Parathyroid adenoma (tissue), 2 donors: ENCODE data around the gene PAK4.

Experiments
- H2AFZ ChIP-seq: fragments of 300-600 bp; sonication (generic); one replicate; pipeline ENCODE4 v1.7.0; 2017; ENCODE audit warnings: antibody characterized with exemption, mild to moderate bottlenecking
- H3K27ac ChIP-seq: fragments of 300-600 bp; sonication (generic); one replicate; pipeline ENCODE4 v1.7.0; 2017
- H3K27me3 ChIP-seq: fragments of 300-600 bp; sonication (generic); one replicate; pipeline ENCODE4 v1.7.0; 2017; ENCODE audit warnings: low read length; ENCODE audit not compliant: control insufficient read depth, insufficient read depth
- H3K36me3 ChIP-seq: fragments of 300-600 bp; sonication (generic); one replicate; pipeline ENCODE4 v1.7.0; 2017; ENCODE audit warnings: low read length; ENCODE audit not compliant: control insufficient read depth, insufficient read depth
- H3K4me1 ChIP-seq: fragments of 300-600 bp; sonication (generic); one replicate; pipeline ENCODE4 v1.7.0; 2017; ENCODE audit warnings: control low read depth
- H3K4me2 ChIP-seq: fragments of 300-600 bp; sonication (generic); one replicate; pipeline ENCODE4 v1.7.0; 2017; ENCODE audit warnings: low read length
- H3K4me3 ChIP-seq: fragments of 300-600 bp; sonication (generic); one replicate; pipeline ENCODE4 v1.7.0; 2017; ENCODE audit warnings: low read depth, low read length
- H3K79me2 ChIP-seq: fragments of 300-600 bp; sonication (generic); one replicate; pipeline ENCODE4 v1.7.0; 2017; ENCODE audit warnings: control low read depth
- H3K9ac ChIP-seq: fragments of 300-600 bp; sonication (generic); one replicate; pipeline ENCODE4 v1.7.0; 2017; ENCODE audit warnings: mild to moderate bottlenecking
- H3K9me3 ChIP-seq: fragments of 300-600 bp; sonication (generic); one replicate; pipeline ENCODE4 v1.7.0; 2017; ENCODE audit warnings: low read length; ENCODE audit not compliant: control insufficient read depth
- CTCF ChIP-seq: fragments of 300-600 bp; sonication (generic); IDR thresholded peaks from one replicate; pipeline ENCODE4 v1.7.0; 2017; ENCODE audit warnings: antibody characterized with exemption, mild to moderate bottlenecking
- donor health status: primary hyperparathyroidism.

Gene PAK4

DNA sequence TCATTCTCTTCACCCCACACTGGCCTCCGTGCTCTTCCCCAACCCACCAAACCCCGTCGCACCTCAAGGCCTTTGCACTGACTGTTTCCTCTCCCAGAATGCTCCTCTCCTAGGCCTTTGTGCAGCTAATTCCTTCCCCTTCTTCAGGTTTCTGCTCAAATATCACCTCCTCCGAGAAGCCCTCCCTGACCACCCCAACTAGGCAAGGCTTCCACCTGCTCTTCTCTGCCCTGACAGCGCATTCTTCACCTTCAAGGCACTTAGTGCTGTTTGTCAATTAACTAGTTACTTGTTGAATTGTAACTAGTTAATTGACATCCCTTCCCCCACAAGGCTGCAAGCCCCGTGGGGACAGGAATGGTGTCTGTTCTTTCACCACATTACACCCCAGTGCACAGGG, 63.4 kb downstream of the PAK4 start:
- H3K36me3 ChIP-seq: no peaks in the 10 kb centered on the region
- no peak overlapping the region for H3K9ac ChIP-seq
- H3K4me2 ChIP-seq: no peak overlapping the region
- no peak overlapping the region for H3K27ac ChIP-seq
- H3K27me3 ChIP-seq: no peaks in the 10 kb centered on the region
- H3K9me3 ChIP-seq: no peaks in the 10 kb centered on the region
- no peak overlapping the region for H3K4me3 ChIP-seq
- no peak overlapping the region for H2AFZ ChIP-seq
- no peak for TF ChIP-seq CTCF
- no peaks in the 10 kb centered on the region for H3K79me2 ChIP-seq
- H3K4me1 ChIP-seq: no peaks in the 10 kb centered on the region

- no peak for TF ChIP-seq CTCF
- H2AFZ ChIP-seq: no peak overlapping the region
- no peak overlapping the region for H3K4me2 ChIP-seq
- H3K9me3 ChIP-seq: no peaks in the 10 kb centered on the region
- no peaks in the 10 kb centered on the region for H3K4me1 ChIP-seq
- no peaks in the 10 kb centered on the region for H3K36me3 ChIP-seq
- no peak overlapping the region for H3K4me3 ChIP-seq
- no peak overlapping the region for H3K9ac ChIP-seq
- no peak overlapping the region for H3K27ac ChIP-seq
- no peaks in the 10 kb centered on the region for H3K79me2 ChIP-seq
- H3K27me3 ChIP-seq: no peaks in the 10 kb centered on the region
Measured at GRCh38 chr19:39190768-39191167, 65.2 kb downstream of the PAK4 start.

DNA sequence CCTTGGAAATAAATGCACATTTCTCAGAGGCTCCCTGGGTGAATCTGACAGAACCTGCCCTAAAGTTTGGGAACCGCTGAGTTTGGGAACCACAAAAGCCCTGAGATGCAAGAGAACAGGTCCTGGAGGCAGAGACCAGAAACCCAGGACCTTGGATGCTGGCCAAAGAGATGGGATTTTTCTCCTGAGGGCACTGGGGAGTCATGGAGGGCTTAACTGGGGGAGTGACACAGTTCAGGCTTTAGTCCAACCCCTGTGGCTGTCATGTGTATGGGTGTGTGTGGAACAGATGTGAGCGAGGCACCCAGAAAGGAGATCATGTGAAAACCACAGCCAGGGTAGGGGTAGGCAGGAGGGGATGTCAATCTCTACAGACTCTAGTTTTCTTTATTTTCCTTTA, 67.3 kb downstream of the PAK4 start:
- Histone ChIP-seq H2AFZ (no peak overlapping the region), H3K9me3 (no peaks in the 10 kb centered on the region), H3K79me2 (no peaks in the 10 kb centered on the region), H3K4me3 (no peak overlapping the region), H3K9ac (no peak overlapping the region), H3K27me3 (no peaks in the 10 kb centered on the region), H3K4me2 (no peak overlapping the region), H3K4me1 (no peaks in the 10 kb centered on the region), H3K36me3 (no peaks in the 10 kb centered on the region), H3K27ac (no peak overlapping the region)
- no peak for TF ChIP-seq CTCF

DNA sequence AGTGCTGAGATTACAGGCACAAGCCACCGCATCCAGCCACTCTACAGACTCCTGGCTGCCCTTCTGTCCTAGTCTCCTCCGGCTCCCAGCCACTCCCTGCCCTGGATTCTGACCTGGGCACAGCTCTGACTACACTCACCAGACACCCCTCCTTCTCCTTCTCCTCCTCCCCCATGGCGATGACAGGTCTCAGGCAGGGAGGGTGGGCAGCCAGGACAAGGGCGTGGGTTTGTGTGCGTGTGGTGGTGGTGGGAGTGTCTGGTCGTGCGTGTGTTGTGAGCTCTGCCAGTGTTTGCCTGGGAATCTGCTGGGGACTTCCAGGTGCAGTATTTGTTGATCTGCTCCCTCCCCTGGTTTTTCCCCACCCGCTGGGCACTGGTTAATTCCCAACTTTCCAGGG, 68.2 kb downstream of the PAK4 start:
- Histone ChIP-seq H3K4me2 (no peak overlapping the region), H3K4me1 (no peaks in the 10 kb centered on the region), H3K27me3 (no peaks in the 10 kb centered on the region), H3K79me2 (no peaks in the 10 kb centered on the region), H3K4me3 (no peak overlapping the region), H2AFZ (no peak overlapping the region), H3K9me3 (no peaks in the 10 kb centered on the region), H3K9ac (no peak overlapping the region), H3K27ac (no peak overlapping the region), H3K36me3 (no peaks in the 10 kb centered on the region)
- TF ChIP-seq CTCF: no peak

GRCh38 chr19:39194832-39195542, 69.4 kb downstream of the PAK4 start:
- no peaks in the 10 kb centered on the region for H3K9me3 ChIP-seq
- no peaks in the 10 kb centered on the region for H3K79me2 ChIP-seq
- no peaks in the 10 kb centered on the region for H3K36me3 ChIP-seq
- no peak overlapping the region for H3K27ac ChIP-seq
- no peak overlapping the region for H3K9ac ChIP-seq
- no peak overlapping the region for H3K4me2 ChIP-seq
- no peaks in the 10 kb centered on the region for H3K27me3 ChIP-seq
- no peak overlapping the region for H3K4me3 ChIP-seq
- no peak overlapping the region for H2AFZ ChIP-seq
- H3K4me1 ChIP-seq: no peaks in the 10 kb centered on the region
- TF ChIP-seq CTCF: no peak
